Peyer's patch (tissue), 4 donors: ENCODE measurements around the gene NIPA2.

Source experiments
- POLR2A ChIP-seq, 2 donors: fragments of 450-650 bp; IDR thresholded peaks; one replicate each; pipeline ENCODE4 v1.5.1; 2017; ENCODE audit warnings: antibody characterized with exemption in 2 of 2, mild to moderate bottlenecking in 2 of 2, moderate library complexity in 2 of 2
- TF ChIP-seq, protein P1 (sequence below), 6 experiments: fragments of 450-650 bp in 4 of 6; fragments of 200-600 bp in 2 of 6; sonication (generic) in 1 of 6; IDR thresholded peaks; one replicate each; pipeline ENCODE4 v1.5.1; 2017 to 2019; ENCODE audit warnings: antibody characterized with exemption in 6 of 6, mild to moderate bottlenecking in 3 of 6, moderate library complexity in 1 of 6

GRCh38 chr15:22806664-22807063, 31.8 kb upstream of the NIPA2 start:
- no peak for TF ChIP-seq POLR2A (IDR thresholded peaks at IDR 0.05)
- TF ChIP-seq, protein P1, sequence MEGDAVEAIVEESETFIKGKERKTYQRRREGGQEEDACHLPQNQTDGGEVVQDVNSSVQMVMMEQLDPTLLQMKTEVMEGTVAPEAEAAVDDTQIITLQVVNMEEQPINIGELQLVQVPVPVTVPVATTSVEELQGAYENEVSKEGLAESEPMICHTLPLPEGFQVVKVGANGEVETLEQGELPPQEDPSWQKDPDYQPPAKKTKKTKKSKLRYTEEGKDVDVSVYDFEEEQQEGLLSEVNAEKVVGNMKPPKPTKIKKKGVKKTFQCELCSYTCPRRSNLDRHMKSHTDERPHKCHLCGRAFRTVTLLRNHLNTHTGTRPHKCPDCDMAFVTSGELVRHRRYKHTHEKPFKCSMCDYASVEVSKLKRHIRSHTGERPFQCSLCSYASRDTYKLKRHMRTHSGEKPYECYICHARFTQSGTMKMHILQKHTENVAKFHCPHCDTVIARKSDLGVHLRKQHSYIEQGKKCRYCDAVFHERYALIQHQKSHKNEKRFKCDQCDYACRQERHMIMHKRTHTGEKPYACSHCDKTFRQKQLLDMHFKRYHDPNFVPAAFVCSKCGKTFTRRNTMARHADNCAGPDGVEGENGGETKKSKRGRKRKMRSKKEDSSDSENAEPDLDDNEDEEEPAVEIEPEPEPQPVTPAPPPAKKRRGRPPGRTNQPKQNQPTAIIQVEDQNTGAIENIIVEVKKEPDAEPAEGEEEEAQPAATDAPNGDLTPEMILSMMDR (IDR thresholded peaks at IDR 0.05) = no peak
